Suprapubic skin (tissue), 4 donors: ENCODE measurements around the gene SPOCK1.

ENCODE experiments used
- EP300 ChIP-seq: sonication (generic); formaldehyde crosslinking; IDR thresholded peaks from one replicate; pipeline ENCODE4 v1.6.1; 2017; ENCODE audit warnings: antibody characterized with exemption
- POLR2A ChIP-seq, 2 donors: fragments of 450-650 bp; IDR thresholded peaks; one replicate each; pipeline ENCODE4 v1.6.1; 2017; ENCODE audit warnings: antibody characterized with exemption in 2 of 2, mild to moderate bottlenecking in 2 of 2, moderate library complexity in 2 of 2
- POLR2AphosphoS5 ChIP-seq, 3 donors: sonication (generic); formaldehyde crosslinking; IDR thresholded peaks; one replicate each; pipeline ENCODE4 v1.6.1; 2017; ENCODE audit warnings: antibody characterized with exemption in 3 of 3
- TF ChIP-seq, protein P1 (sequence below), 2 donors: fragments of 200-600 bp in 1 of 2; fragments of 450-650 bp in 1 of 2; sonication (generic) in 1 of 2; IDR thresholded peaks; one replicate each; pipeline ENCODE4 v1.5.1; 2016 to 2019; ENCODE audit warnings: antibody characterized with exemption in 2 of 2, mild to moderate bottlenecking in 1 of 2, moderate library complexity in 1 of 2

DNA sequence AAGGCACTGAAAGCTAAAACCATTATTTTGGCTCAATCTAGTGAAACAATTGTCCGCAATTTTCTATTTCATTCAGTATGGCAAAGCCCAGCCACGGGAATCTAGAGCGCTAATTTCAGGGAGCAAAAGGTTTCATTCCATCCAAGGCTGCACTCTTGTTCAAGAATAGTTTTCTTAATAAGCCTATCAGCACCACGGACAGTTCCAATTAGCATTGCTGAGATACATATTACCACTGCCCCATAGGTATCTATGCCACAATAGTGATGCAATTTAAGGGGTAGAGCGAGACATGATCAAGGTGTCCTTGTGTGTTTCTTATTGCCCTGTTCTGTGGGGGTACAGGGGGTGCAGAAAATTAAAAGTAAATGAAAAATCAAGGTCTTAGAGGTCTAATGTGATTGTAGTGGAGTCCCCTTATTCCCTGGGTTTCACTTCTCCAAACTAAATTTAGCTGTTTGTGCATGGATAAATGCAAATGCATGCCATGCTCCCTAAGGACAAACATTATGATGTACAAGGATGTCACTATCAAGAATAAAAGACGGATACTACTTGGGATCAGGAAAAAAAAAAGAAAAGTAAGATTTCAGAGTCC, 45.5 kb downstream of the SPOCK1 start:
- TF ChIP-seq, protein P1, sequence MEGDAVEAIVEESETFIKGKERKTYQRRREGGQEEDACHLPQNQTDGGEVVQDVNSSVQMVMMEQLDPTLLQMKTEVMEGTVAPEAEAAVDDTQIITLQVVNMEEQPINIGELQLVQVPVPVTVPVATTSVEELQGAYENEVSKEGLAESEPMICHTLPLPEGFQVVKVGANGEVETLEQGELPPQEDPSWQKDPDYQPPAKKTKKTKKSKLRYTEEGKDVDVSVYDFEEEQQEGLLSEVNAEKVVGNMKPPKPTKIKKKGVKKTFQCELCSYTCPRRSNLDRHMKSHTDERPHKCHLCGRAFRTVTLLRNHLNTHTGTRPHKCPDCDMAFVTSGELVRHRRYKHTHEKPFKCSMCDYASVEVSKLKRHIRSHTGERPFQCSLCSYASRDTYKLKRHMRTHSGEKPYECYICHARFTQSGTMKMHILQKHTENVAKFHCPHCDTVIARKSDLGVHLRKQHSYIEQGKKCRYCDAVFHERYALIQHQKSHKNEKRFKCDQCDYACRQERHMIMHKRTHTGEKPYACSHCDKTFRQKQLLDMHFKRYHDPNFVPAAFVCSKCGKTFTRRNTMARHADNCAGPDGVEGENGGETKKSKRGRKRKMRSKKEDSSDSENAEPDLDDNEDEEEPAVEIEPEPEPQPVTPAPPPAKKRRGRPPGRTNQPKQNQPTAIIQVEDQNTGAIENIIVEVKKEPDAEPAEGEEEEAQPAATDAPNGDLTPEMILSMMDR (IDR thresholded peaks at IDR 0.05) = no peak
- TF ChIP-seq POLR2AphosphoS5 (IDR thresholded peaks at IDR 0.05) (no peak), POLR2A (IDR thresholded peaks at IDR 0.05) (no peak), EP300 (no peak)
